Esophagus muscularis mucosa (tissue), 4 donors: ENCODE data around the gene ADCY4. TPM values are rescaled to one million over a fixed set of nuclear protein-coding genes. Genes with fewer than 3 reads are reported as not detected.
A peak's percentile ranks its signal among the peaks of the same experiment; 100 is the strongest.
"Not testable (repeated sequence)": the region's sequence is repeated elsewhere in the genome, so short reads cannot be mapped to it uniquely, and the experiment has no call there.

Source experiments
- DNase-seq: peaks from one replicate; pipeline ENCODE4 v3.0.0-alpha.2; 2017; ENCODE audit errors: extremely low spot score
- H3K27ac ChIP-seq, 4 donors: fragments of 200-600 bp; sonication (generic); replicated peaks in 1 of 4; 1 replicate in 3 of 4; 2 replicates in 1 of 4; pipeline ENCODE4 v1.5.1; 2016 to 2019; ENCODE audit warnings: mild to moderate bottlenecking in 1 of 4
- H3K27me3 ChIP-seq, 4 donors: fragments of 200-600 bp; sonication (generic); one replicate each; pipeline versions ENCODE4 v1.5.1 to v1.6.0; 2016 to 2019
- H3K36me3 ChIP-seq, 4 donors: fragments of 200-600 bp; sonication (generic); one replicate each; pipeline ENCODE4 v1.5.1; 2016 to 2019
- H3K4me1 ChIP-seq, 4 donors: fragments of 200-600 bp; sonication (generic); one replicate each; pipeline ENCODE4 v1.5.1; 2016 to 2019
- H3K4me3 ChIP-seq, 4 donors: fragments of 200-600 bp; sonication (generic); 1 replicate in 2 of 4; 2 replicates in 2 of 4; pipeline ENCODE4 v1.5.1; 2016 to 2019; ENCODE audit warnings: mild to moderate bottlenecking in 4 of 4, moderate library complexity in 1 of 4
- H3K9me3 ChIP-seq, 4 donors: fragments of 200-600 bp; sonication (generic); 1 replicate in 3 of 4; 2 replicates in 1 of 4; pipeline ENCODE4 v1.5.1; 2016 to 2019
- CTCF ChIP-seq, 3 experiments: fragments of 200-600 bp in 2 of 3; fragments of 450-650 bp in 1 of 3; sonication (generic) in 2 of 3; IDR thresholded peaks; one replicate each; pipeline ENCODE4 v1.5.1; 2017 to 2019; ENCODE audit warnings: antibody characterized with exemption in 3 of 3, mild to moderate bottlenecking in 2 of 3, moderate library complexity in 1 of 3
- EP300 ChIP-seq: sonication (generic); formaldehyde crosslinking; IDR thresholded peaks from one replicate; pipeline ENCODE4 v1.6.1; 2017; ENCODE audit warnings: antibody characterized with exemption
- POLR2A ChIP-seq: fragments of 450-650 bp; IDR thresholded peaks from one replicate; pipeline ENCODE4 v1.6.1; 2017; ENCODE audit warnings: antibody characterized with exemption, moderate library complexity, mild to moderate bottlenecking, low read depth
- POLR2AphosphoS5 ChIP-seq, 2 donors: sonication (generic); formaldehyde crosslinking; IDR thresholded peaks; one replicate each; pipeline ENCODE4 v1.6.1; 2017; ENCODE audit warnings: antibody characterized with exemption in 2 of 2
- WGBS: methylation state at CpG from one replicate; pipeline ENCODE4 v1.1.5; 2018; 5-methylcytosine and 5-hydroxymethylcytosine counted together
- intact Hi-C: fragments of 100-400 bp; cut with DNase I; formaldehyde crosslinking; loops from one replicate; pipeline ENCODE4 v1.15.1; 2023
- total RNA-seq, 4 donors: library from RNA; depleted of rRNA; stranded (reverse); fragments of >200 nt; gene quantifications; one replicate each; pipeline versions ENCODE4 v1.1.0 to v1.2.1, GENCODE V29; 2016

Gene ADCY4
- total RNA-seq, 4 donors from 2014 or later: 21.5 to 36.9 (median 27.9) TPM

GRCh38 chr14:24330973-24331674 is 3.7 kb downstream of the ADCY4 start:
- intact Hi-C loops: no loop called here
- DNase-seq: no peak
- H3K27me3 ChIP-seq: peaks cover 0 to 45% (median 21%) of the 10 kb centered on the region in 4 donors
- no peak overlapping the region for H3K27ac ChIP-seq
- H3K9me3 ChIP-seq: no peaks in the 10 kb centered on the region
- peaks cover 32 to 54% (median 41%) of the 10 kb centered on the region in 4 donors for H3K4me1 ChIP-seq
- H3K4me3 ChIP-seq: no peak overlapping the region
- whole genome bisulfite sequencing: 100% methylated on average over 4 of the region's 10 CpGs
- TF ChIP-seq CTCF (IDR thresholded peaks at IDR 0.05) (no peak), EP300 (no peak), POLR2A (no peak), POLR2AphosphoS5 (IDR thresholded peaks at IDR 0.05) (no peak)
- peaks cover 0 to 37% (median 0%) of the 10 kb centered on the region in 4 donors for H3K36me3 ChIP-seq

- H3K9me3 ChIP-seq: no peaks in the 10 kb centered on the region
- intact Hi-C loops: no loop called here
- WGBS: no CpG with 5 or more reads among the region's 9 CpGs
- H3K27me3 ChIP-seq: peaks cover 0 to 31% (median 13%) of the 10 kb centered on the region in 4 donors
- no peak for DNase-seq
- H3K4me1 ChIP-seq: peaks cover 28 to 42% (median 34%) of the 10 kb centered on the region in 4 donors
- no peak overlapping the region for H3K27ac ChIP-seq
- peaks cover 0 to 50% (median 0%) of the 10 kb centered on the region in 4 donors for H3K36me3 ChIP-seq
- no peak overlapping the region for H3K4me3 ChIP-seq
- TF ChIP-seq CTCF (IDR thresholded peaks at IDR 0.05) (no peak), POLR2AphosphoS5 (IDR thresholded peaks at IDR 0.05) (peak in 1 of 2 donors; percentile 29)
Measured at GRCh38 chr14:24329736-24330135, 5.1 kb downstream of the ADCY4 start.

GRCh38 chr14:24329073-24329663 is 5.7 kb downstream of the ADCY4 start:
- WGBS: 74% methylated on average over 7 of the region's 12 CpGs
- no peak for DNase-seq
- intact Hi-C loops: no loop called here
- no peak for TF ChIP-seq CTCF (IDR thresholded peaks at IDR 0.05)
- TF ChIP-seq POLR2A: no peak
- TF ChIP-seq EP300: no peak
- no peak for TF ChIP-seq POLR2AphosphoS5 (IDR thresholded peaks at IDR 0.05)
- Histone ChIP-seq H3K9me3 (no peaks in the 10 kb centered on the region), H3K4me1 (peaks cover 23 to 36% (median 29%) of the 10 kb centered on the region in 4 donors), H3K27ac (peak overlapping the region in 1 of 4 donors; percentile 9), H3K27me3 (peaks cover 0 to 25% (median 7%) of the 10 kb centered on the region in 4 donors), H3K4me3 (no peak overlapping the region), H3K36me3 (peaks cover 0 to 54% (median under 1%) of the 10 kb centered on the region in 4 donors)

GRCh38 chr14:24327914-24328313 is 7.0 kb downstream of the ADCY4 start:
- Histone ChIP-seq H3K36me3 (peaks cover 0 to 66% (median 1%) of the 10 kb centered on the region in 4 donors), H3K27me3 (peaks cover 0 to 14% (median 2%) of the 10 kb centered on the region in 4 donors), H3K4me1 (peaks cover 13 to 24% (median 16%) of the 10 kb centered on the region in 4 donors)
- H3K9me3 ChIP-seq, DNase-seq, H3K27ac ChIP-seq, H3K4me3 ChIP-seq, intact Hi-C loops: not testable (repeated sequence)
- 0% methylated on average over 1 of the region's 9 CpGs for WGBS
- peak; percentile 58 to 81 (median 66) for TF ChIP-seq CTCF (IDR thresholded peaks at IDR 0.05)
